Measurements from ENCODE around the gene NCOA7.

- TF ChIP-seq SIN3A (conservative IDR thresholded peaks at IDR 0.05 in 1 of 2, IDR thresholded peaks at IDR 0.05 in 1 of 2; ENCODE audit: low read depth in 1 of 2, low read length in 2 of 2): no peak
- TF ChIP-seq TAF1 (IDR thresholded peaks at IDR 0.05; ENCODE audit: low read depth, low read length): no peak
- TF ChIP-seq POLR2A (IDR thresholded peaks at IDR 0.05; ENCODE audit: control extremely low read depth in 1 of 2, low read depth in 2 of 2, low read length in 2 of 2): no peak
- no peak for TF ChIP-seq JUN (IDR thresholded peaks at IDR 0.05; ENCODE audit: low read depth, low read length)
- no peak for TF ChIP-seq CTCF (IDR thresholded peaks at IDR 0.05; ENCODE audit: control extremely low read depth in 1 of 3, insufficient read depth in 1 of 3, low read depth in 1 of 3, low read length in 3 of 3)
- no peak for TF ChIP-seq SUZ12 (IDR thresholded peaks at IDR 0.05; ENCODE audit: low read length)
- TF ChIP-seq TEAD4 (IDR thresholded peaks at IDR 0.05; ENCODE audit: low read depth, low read length): no peak
Measured at GRCh38 chr6:125829433-125829832, 38.7 kb downstream of the NCOA7 start.
